Stimulated activated CD4-positive, alpha-beta T cell treated with anti-CD3 and anti-CD28 coated beads, Interleukin-1b, Interleukin-23, amount 100 ng/mL, for 4 hours (primary cell): ENCODE measurements around the gene WDR6.
"Not testable (repeated sequence)": the region's sequence is repeated elsewhere in the genome, so short reads cannot be mapped to it uniquely, and the experiment has no call there.

Experiments
- DNase-seq, 2 donors: peaks; one replicate each; pipeline ENCODE4 v3.0.0-alpha.2; 2020; ENCODE audit warnings: low read depth in 2 of 2

Gene WDR6

DNA sequence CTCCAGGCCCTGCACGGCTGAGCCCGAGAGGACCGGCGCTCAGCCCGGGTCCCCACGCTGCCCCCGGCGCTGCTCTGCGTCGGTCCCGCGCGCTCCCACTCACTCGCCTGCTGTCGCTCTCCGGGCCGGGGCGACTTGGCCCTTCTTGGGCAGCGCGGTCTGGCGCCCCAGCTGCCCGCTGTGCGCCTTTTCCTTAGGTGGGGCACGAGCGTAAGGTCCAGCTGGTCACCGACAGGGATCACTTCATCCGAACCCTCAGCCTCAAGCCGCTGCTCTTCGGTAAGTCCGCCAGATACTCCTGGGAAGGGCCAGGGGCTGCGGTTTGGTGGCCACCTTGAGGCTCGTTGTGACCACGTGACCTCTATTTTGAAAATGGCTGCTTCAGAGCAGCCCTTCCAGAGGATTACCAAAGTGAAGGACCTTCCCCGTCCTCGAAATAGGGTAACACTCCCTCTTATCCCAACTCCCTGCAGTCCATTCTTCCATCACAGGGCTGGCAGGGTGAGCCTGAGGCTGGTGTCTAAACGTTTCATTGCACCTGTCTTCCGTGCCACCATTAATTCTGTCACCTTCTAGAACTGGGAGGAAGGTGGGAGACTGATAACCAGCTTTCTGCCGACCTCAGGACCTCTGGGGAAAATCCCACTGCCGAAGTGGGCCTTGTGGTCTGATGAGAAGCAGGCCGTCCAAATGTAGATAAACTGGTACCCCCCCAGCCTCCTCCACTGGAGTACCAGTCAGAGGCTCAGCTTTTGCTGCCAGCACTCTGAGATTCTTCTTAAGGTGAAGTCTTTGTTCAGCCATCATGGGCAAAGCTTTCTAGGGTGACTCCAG, 16.3 kb upstream of the WDR6 start:
- no peak for DNase-seq

GRCh38 chr3:48991851-48992545, 15.2 kb upstream of the WDR6 start:
- DNase-seq = no peak

- no peak for DNase-seq
These were observed 13.4 kb upstream of the WDR6 start for GRCh38 chr3:48993834-48994233.

DNA sequence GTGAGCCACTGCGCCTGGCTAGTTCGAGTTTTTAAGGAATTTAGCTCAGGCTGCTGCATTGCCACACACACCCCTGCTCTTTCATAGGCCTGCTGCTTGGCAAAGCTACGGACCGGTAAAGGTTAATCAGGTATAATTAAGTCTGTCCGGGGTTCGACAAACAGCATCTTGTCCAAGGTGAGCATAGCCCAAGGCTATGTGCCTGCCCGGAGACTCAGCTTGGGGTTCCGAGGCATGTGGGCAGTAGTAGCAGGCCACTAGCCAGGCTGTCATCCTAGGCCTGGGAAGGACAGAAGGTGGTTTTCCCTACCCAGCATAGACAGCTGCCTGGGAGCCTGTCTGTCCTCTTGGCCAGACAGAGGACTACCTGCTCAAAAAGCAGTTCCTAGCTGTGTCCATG, 10.6 kb upstream of the WDR6 start:
- no peak for DNase-seq

GRCh38 chr3:48997102-48997635, 10.0 kb upstream of the WDR6 start:
- DNase-seq = no peak

DNA sequence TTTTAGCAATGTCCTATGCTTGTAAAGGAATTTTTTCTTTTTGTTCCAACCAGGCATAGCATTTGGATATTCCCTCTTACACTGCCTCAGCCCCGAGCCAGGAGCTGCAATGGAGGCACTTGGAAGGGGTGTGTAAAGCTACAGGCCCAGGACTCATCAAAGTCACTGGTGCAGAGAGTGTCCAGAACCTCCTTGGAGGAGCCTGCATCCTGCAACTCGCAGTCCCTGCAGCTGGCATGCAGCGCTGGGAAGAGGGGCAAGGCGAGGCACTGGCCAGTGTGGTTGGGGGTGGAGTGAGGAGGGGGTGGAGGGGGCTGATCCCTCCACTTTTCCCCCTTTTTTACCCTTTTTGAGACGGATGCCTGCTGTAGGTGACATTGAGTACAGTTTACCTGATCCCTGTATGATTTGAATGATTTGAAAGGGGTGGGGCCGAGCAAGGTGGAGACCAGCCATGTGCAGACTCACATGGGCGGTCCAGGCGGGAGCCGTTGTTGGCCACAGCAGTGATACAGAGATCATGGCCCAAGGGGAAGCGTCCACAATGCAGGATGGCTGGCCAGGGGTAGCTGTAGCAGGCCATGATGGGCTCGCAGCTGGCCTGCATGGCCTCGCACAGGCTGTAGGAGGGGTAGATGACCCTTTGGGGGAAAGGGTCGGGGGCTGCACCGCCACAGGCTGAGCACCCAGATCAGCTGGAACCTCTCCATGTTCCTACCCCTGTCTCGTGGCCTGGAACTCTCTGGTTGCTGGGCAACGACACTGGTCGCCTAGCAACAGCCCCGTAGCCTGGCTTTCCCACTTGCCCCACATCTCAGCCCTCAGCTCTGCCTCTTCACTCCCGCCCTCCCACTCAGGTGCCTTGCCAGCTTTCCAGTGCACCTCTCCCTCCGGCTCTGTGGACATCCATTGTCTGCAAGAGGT, 9.2 kb upstream of the WDR6 start:
- no peak for DNase-seq

GRCh38 chr3:48999085-48999858, 7.9 kb upstream of the WDR6 start:
- DNase-seq = no peak

DNA sequence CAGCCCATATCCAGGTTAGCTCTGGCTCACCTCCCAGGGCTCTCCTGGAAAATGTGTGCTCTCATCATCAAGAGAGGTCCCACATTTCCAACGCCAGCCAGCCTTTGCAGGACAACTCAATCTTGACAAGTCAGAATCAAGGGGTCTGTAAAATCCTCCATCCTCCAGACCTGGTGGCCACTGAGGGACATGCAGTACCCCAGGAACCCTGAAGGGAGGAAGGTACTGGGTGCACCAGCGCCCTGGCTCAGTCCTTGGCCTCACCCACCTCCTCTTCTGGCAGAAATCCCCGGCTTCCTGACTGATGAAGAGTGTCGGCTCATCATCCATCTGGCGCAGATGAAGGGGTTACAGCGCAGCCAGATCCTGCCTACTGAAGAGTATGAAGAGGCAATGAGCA, 6.0 kb upstream of the WDR6 start:
- DNase-seq = no peak

DNA sequence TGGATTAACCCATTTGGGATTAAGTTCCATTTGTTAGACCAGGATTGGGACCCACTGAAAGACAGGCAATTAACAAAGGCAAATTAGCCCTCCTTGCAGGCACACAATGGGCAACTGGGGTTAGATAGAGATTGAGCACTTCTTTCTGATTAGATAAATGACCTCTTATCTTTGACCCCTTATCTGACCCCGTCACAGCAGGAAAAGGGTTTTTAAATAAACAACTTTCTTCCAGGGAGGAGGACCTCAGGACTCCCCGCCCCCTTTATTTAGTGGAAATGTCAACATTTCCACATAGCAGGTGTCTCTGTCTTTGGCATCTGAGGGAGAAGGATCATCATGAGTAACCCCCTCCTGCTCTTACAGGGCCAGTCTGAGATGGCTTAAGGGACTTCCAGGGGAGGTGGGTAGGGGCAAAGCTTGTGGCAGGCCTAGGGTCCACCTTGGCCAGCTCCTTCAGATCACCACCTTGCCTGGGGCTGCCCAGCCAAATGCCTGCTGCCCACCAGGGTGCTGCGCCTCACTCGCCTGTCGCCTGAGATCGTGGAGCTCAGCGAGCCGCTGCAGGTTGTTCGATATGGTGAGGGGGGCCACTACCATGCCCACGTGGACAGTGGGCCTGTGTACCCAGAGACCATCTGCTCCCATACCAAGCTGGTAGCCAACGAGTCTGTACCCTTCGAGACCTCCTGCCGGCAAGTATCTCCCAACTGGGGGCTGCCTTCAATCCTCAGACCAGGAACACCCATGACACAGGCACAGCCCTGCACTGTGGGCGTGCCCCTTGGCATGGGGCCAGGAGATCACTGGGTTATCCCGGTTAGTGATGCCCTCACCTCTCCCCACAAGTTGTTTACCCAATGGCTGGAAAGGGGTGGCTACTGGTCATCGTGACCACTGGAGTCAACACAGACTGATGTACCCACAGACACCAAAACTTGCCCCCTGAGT, 2.6 kb upstream of the WDR6 start:
- DNase-seq = no peak

DNA sequence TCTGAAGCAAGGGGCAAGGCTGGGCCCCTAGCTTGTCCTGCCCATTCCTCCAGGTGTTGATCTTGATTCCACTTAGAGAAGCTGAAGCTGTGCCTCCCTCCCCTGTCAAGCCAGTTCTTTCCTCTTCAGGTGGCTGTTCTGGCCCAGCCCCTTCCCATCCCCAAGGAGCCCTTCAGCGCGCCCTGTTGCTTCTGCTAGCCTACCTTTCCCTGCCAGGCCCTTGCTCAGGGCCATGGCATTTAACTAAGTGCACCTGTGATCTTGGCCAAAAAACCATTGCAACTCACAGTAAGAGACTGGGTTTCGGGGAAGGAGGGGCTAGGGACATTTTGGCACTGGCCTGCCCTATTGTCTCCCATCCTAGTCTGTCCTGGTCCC, 1.9 kb upstream of the WDR6 start:
- no peak for DNase-seq

- DNase-seq = no peak
These were observed 1.2 kb upstream of the WDR6 start for GRCh38 chr3:49005998-49006397.

GRCh38 chr3:49006408-49007067, 653 bp upstream of the WDR6 start:
- no peak for DNase-seq

- peak; percentile 87 to 91 for DNase-seq
These were observed 759 bp downstream of the WDR6 start for GRCh38 chr3:49007771-49008528.

GRCh38 chr3:49008627-49009026, 1.4 kb downstream of the WDR6 start:
- DNase-seq = not testable (repeated sequence)

DNA sequence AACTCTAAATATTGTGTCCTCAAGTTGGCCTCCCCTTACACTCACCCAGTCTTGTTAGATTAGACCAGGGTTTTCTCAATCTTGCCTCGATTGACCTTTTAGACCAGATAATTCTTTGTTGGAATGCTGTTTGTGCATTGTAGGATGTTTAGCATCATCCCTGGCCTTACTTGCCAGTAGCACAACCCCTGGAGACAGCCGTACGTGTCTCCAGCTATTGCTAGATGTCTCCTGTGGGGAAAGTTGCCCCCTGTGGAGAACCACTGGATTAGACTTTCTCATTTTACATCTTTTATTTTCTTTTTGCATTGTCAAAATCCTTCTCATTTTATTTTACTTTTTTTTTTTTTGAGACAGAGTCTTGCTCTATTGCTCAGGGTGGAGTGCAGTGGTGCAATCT, 2.2 kb downstream of the WDR6 start:
- DNase-seq = no peak

- no peak for DNase-seq
These were observed 5.3 kb downstream of the WDR6 start for GRCh38 chr3:49012441-49013017.

- DNase-seq = no peak
These were observed 6.0 kb downstream of the WDR6 start for GRCh38 chr3:49013113-49013737.
